ENCODE data around the gene HEXB.
"Not testable (repeated sequence)": the region's sequence is repeated elsewhere in the genome, so short reads cannot be mapped to it uniquely, and the experiment has no call there.

GRCh38 chr5:74748742-74749141, 63.7 kb downstream of the HEXB start:
- not testable (repeated sequence) for TF ChIP-seq CTCF (IDR thresholded peaks at IDR 0.05; ENCODE audit: insufficient read depth, low read length); REST (IDR thresholded peaks at IDR 0.05; ENCODE audit: insufficient replicate concordance, low read depth); POLR2AphosphoS5 (IDR thresholded peaks at IDR 0.05; ENCODE audit: low read depth)
